Measurements from ENCODE around the gene ALPG. TPM values are rescaled to one million over a fixed set of nuclear protein-coding genes. Genes with fewer than 3 reads are reported as not detected.
"Not testable (repeated sequence)": the region's sequence is repeated elsewhere in the genome, so short reads cannot be mapped to it uniquely, and the experiment has no call there.

Gene ALPG
- total and polyA plus RNA-seq, 10 of the 15 experiments (the other 5 are each of a cell fraction or from before 2014, with no cell fraction given) = not detected

DNA sequence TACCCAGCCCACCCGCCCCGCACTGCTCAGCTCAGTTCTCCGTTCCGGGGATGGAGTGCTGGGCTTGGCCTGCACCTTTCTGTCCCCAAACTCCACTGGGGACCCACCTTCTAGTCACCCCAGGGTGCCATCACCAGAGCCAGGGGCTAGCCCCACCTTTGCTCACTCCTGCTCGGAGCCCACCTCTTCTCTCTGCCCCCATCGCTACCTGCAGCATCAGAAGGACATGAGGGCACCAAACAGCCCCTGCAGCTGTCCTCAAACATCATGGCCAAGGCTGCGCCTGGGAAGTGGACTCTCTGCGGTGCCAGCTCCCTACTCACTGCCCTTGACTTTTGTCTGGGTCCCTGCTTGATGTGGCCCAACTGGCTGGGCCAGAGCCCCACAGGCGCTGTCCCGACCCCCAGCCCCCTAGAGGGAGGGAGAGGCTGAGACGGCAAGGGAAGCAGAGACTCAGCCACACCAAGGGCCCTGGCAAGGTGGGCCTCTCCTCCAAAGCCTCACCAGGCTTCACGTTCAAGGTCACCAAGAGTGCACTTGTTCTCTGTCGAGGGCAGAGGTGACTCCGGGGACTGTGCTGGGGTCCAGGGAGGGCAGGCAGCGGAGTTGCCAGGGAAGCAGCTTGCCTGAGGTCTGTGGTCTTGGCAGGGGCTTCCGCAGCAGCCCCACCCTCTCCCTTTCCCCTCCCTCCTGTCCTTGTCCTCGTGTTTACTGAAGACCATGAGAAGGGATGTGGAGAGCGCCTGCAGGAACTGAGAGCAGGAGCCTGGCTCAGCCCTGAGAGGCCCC is 41.6 kb upstream of the ALPG start:
- peak; percentile 18 for FAIRE-seq
- H2AFZ ChIP-seq (ENCODE audit: control insufficient read depth, low read depth, low read length); H3K27me3 ChIP-seq (replicated peaks in 1 of 2; ENCODE audit: control insufficient read depth in 2 of 2, insufficient read depth in 2 of 2, low read length in 1 of 2); H3K27ac ChIP-seq (ENCODE audit: control insufficient read depth, insufficient read depth); RAD21 ChIA-PET (ENCODE audit: unreplicated experiment); in situ Hi-C loops (cut with MboI); intact Hi-C loops (cut with micrococcal nuclease; ENCODE audit: unreplicated experiment); POLR2A ChIA-PET; H3K4me3 ChIP-seq; BruUV-seq (replicated peaks); H3K9me3 ChIP-seq (replicated peaks; ENCODE audit: control insufficient read depth, insufficient read depth, low read length); H3K79me2 ChIP-seq (ENCODE audit: control insufficient read depth, insufficient read depth, low read length); ATAC-seq; H3K4me1 ChIP-seq (ENCODE audit: control insufficient read depth, insufficient read depth, low read length); H3K36me3 ChIP-seq (ENCODE audit: control insufficient read depth in 2 of 2, insufficient read depth in 2 of 2, low read length in 1 of 2); H4K20me1 ChIP-seq (ENCODE audit: control insufficient read depth, insufficient read depth); DNase-seq (ENCODE audit: low read depth, low spot score); H3K4me2 ChIP-seq (ENCODE audit: control insufficient read depth, insufficient read depth); H3K9ac ChIP-seq (ENCODE audit: control insufficient read depth, insufficient read depth, low read length): not testable (repeated sequence)
- WGBS (ENCODE audit: insufficient coverage, insufficient replicate concordance, low lambda C conversion rate, missing lambda C conversion rate) = 51% methylated on average over 15 of the region's 18 CpGs
- ChIA-PET SMC1A (ENCODE audit: uncharacterized antibody, unreplicated experiment) (interaction anchor here (0.7 to 1.3 kb wide), 2 partner anchors 9 to 44 kb away, joined by 3 read pairs; no protein-coding TSS in a partner anchor), CTCF (interaction anchor here (0.6 to 1.3 kb wide), 2 partner anchors 72 to 459 kb away, joined by 3 read pairs; no protein-coding TSS in a partner anchor)

DNA sequence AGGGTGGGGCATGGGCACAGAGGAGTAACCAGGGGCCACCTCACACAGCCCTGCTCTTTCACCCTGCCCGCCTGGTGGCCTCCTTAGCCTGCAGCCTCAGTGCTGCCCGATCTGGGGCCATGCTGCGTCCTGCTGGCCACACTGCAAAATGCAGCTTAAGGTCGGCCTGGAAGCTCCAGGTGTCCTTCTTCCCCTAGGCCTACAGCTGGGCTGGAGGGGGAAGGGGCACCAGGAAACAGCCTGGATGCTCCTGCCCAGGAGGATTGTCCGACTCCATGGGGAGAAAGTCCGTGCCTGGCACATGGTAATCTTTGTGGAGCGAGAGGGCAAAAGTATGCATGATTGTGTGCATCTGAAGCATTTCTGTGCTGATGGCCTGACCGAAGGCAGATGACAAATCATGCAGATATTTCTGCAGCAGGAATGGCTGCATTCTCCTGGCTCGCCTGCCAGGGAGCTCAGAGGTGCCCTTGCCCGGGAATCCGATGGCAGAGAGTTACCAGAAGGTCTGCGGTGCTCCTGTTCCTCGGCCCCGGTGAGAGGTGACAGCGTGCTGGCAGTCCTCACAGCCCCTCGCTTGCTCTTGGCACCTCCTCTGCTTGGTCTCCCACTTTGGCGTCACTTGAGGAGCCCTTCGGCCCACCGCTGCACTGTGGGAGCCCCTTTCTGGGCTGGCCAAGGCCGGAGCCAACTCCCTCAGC is 40.9 kb upstream of the ALPG start:
- RAD21 ChIA-PET (ENCODE audit: unreplicated experiment) = no interaction called here

DNA sequence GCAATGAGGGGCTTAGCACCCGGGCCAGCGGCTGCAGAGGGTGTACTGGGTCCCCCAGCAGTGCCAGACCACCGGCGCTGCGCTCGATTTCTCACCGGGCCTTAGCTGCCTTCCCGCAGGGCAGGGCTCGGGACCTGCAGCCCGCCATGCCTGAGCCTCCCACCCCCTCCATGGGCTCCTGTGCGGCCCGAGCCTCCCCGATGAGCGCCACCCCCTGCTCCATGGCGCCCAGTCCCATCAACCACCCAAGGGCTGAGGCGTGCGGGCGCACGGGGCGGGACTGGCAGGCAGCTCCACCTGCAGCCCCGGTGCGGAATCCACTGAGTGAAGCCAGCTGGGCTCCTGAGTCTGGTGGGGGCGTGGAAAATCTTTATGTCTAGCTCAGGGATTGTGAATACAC is 40.2 kb upstream of the ALPG start:
- H4K20me1 ChIP-seq (ENCODE audit: control insufficient read depth, insufficient read depth); SMC1A ChIA-PET (ENCODE audit: uncharacterized antibody, unreplicated experiment); H2AFZ ChIP-seq (ENCODE audit: control insufficient read depth, low read depth, low read length); H3K79me2 ChIP-seq (ENCODE audit: control insufficient read depth, insufficient read depth, low read length); H3K36me3 ChIP-seq (ENCODE audit: control insufficient read depth in 2 of 2, insufficient read depth in 2 of 2, low read length in 1 of 2); H3K9me3 ChIP-seq (replicated peaks; ENCODE audit: control insufficient read depth, insufficient read depth, low read length); H3K4me3 ChIP-seq; FAIRE-seq; H3K9ac ChIP-seq (ENCODE audit: control insufficient read depth, insufficient read depth, low read length); H3K4me2 ChIP-seq (ENCODE audit: control insufficient read depth, insufficient read depth); H3K4me1 ChIP-seq (ENCODE audit: control insufficient read depth, insufficient read depth, low read length); ATAC-seq; in situ Hi-C loops (cut with MboI); DNase-seq (ENCODE audit: low read depth, low spot score); RAD21 ChIA-PET (ENCODE audit: unreplicated experiment); H3K27ac ChIP-seq (ENCODE audit: control insufficient read depth, insufficient read depth); H3K27me3 ChIP-seq (replicated peaks in 1 of 2; ENCODE audit: control insufficient read depth in 2 of 2, insufficient read depth in 2 of 2, low read length in 1 of 2); intact Hi-C loops (cut with micrococcal nuclease; ENCODE audit: unreplicated experiment); BruUV-seq (replicated peaks): not testable (repeated sequence)
- POLR2A ChIA-PET = interaction anchor here (0.7 kb wide), 1 partner anchor 41 kb away, joined by 3 read pairs; no protein-coding TSS in a partner anchor
- 74% methylated on average over 23 of the region's 23 CpGs for WGBS (ENCODE audit: insufficient coverage, insufficient replicate concordance, low lambda C conversion rate, missing lambda C conversion rate)
- CTCF ChIA-PET = interaction anchor here (1.0 kb wide), 1 partner anchor 466 kb away, joined by 3 read pairs; no protein-coding TSS in a partner anchor

More for the DNA sequence above, 40.9 kb upstream of the ALPG start:
- H4K20me1 ChIP-seq (ENCODE audit: control insufficient read depth, insufficient read depth) = no peaks in the 10 kb centered on the region
- SMC1A ChIA-PET (ENCODE audit: uncharacterized antibody, unreplicated experiment) = no interaction called here
- no peak for DNase-seq (ENCODE audit: low read depth, low spot score)
- WGBS (ENCODE audit: insufficient coverage, insufficient replicate concordance, low lambda C conversion rate, missing lambda C conversion rate) = 46% methylated on average over 19 of the region's 20 CpGs
- CTCF ChIA-PET = interaction anchor here (0.6 kb wide), 1 partner anchor 461 kb away, joined by 3 read pairs; no protein-coding TSS in a partner anchor
- FAIRE-seq = no peak
- POLR2A ChIA-PET = no interaction called here
- H2AFZ ChIP-seq (ENCODE audit: control insufficient read depth, low read depth, low read length) = no peak overlapping the region
- intact Hi-C loops (cut with micrococcal nuclease; ENCODE audit: unreplicated experiment) (no loop called here), in situ Hi-C loops (cut with MboI) (no loop called here)
- H3K4me3 ChIP-seq = no peak overlapping the region
- H3K4me1 ChIP-seq (ENCODE audit: control insufficient read depth, insufficient read depth, low read length) = peaks cover 9% of the 10 kb centered on the region
- H3K36me3 ChIP-seq (ENCODE audit: control insufficient read depth in 2 of 2, insufficient read depth in 2 of 2, low read length in 1 of 2) = no peaks in the 10 kb centered on the region
- no peaks in the 10 kb centered on the region for H3K27me3 ChIP-seq (replicated peaks in 1 of 2; ENCODE audit: control insufficient read depth in 2 of 2, insufficient read depth in 2 of 2, low read length in 1 of 2)
- H3K4me2 ChIP-seq (ENCODE audit: control insufficient read depth, insufficient read depth) = no peak overlapping the region
- BruUV-seq (replicated peaks) = no TSS peak
- no peak overlapping the region for H3K9ac ChIP-seq (ENCODE audit: control insufficient read depth, insufficient read depth, low read length)
- H3K27ac ChIP-seq (ENCODE audit: control insufficient read depth, insufficient read depth) = no peak overlapping the region
- H3K79me2 ChIP-seq (ENCODE audit: control insufficient read depth, insufficient read depth, low read length) = no peaks in the 10 kb centered on the region
- H3K9me3 ChIP-seq (replicated peaks; ENCODE audit: control insufficient read depth, insufficient read depth, low read length) = no peaks in the 10 kb centered on the region; the same call in 2 of the 3 replicates
- no peak for TF ChIP-seq ZBED1 (IDR thresholded peaks at IDR 0.05; ENCODE audit: borderline replicate concordance)
- no peak for TF ChIP-seq MEF2B (IDR thresholded peaks at IDR 0.05; ENCODE audit: partially characterized antibody, poor library complexity, severe bottlenecking)
- peak; percentile 24; the same call in 1 of the 2 replicates for TF ChIP-seq RAD21 (IDR thresholded peaks at IDR 0.05; ENCODE audit: insufficient read depth, low read depth, low read length)
- TF ChIP-seq, protein P1, sequence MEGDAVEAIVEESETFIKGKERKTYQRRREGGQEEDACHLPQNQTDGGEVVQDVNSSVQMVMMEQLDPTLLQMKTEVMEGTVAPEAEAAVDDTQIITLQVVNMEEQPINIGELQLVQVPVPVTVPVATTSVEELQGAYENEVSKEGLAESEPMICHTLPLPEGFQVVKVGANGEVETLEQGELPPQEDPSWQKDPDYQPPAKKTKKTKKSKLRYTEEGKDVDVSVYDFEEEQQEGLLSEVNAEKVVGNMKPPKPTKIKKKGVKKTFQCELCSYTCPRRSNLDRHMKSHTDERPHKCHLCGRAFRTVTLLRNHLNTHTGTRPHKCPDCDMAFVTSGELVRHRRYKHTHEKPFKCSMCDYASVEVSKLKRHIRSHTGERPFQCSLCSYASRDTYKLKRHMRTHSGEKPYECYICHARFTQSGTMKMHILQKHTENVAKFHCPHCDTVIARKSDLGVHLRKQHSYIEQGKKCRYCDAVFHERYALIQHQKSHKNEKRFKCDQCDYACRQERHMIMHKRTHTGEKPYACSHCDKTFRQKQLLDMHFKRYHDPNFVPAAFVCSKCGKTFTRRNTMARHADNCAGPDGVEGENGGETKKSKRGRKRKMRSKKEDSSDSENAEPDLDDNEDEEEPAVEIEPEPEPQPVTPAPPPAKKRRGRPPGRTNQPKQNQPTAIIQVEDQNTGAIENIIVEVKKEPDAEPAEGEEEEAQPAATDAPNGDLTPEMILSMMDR (IDR thresholded peaks at IDR 0.05 in 2 of 3, conservative IDR thresholded peaks at IDR 0.05 in 1 of 3; ENCODE audit: control insufficient read depth in 2 of 3, extremely low read depth in 1 of 3, insufficient read depth in 1 of 3, low read depth in 3 of 3, low read length in 3 of 3) = peak; percentile 7 to 38 (median 26); a peak in 1 of 6 replicates
- no peak for TF ChIP-seq TARDBP (IDR thresholded peaks at IDR 0.05; ENCODE audit: borderline replicate concordance)
- ATAC-seq = peak; percentile 77

All from GM12878 (cell line).